H4 (cell line): Measurements from ENCODE around the gene UGGT1. TPM values are rescaled to one million over a fixed set of nuclear protein-coding genes. Genes with fewer than 3 reads are reported as not detected.

Experiments used
- DNase-seq: peaks from one replicate; pipeline ENCODE4 v3.0.0-alpha.2; 2015; ENCODE audit warnings: low spot score
- total RNA-seq: library from RNA; depleted of rRNA; stranded (reverse); fragments of >200 nt; shearing (Covaris generic); gene quantifications from 2 replicates; pipeline ENCODE4 v1.2.3, GENCODE V29; 2014; rRNA removed

The UGGT1 gene, protein sequence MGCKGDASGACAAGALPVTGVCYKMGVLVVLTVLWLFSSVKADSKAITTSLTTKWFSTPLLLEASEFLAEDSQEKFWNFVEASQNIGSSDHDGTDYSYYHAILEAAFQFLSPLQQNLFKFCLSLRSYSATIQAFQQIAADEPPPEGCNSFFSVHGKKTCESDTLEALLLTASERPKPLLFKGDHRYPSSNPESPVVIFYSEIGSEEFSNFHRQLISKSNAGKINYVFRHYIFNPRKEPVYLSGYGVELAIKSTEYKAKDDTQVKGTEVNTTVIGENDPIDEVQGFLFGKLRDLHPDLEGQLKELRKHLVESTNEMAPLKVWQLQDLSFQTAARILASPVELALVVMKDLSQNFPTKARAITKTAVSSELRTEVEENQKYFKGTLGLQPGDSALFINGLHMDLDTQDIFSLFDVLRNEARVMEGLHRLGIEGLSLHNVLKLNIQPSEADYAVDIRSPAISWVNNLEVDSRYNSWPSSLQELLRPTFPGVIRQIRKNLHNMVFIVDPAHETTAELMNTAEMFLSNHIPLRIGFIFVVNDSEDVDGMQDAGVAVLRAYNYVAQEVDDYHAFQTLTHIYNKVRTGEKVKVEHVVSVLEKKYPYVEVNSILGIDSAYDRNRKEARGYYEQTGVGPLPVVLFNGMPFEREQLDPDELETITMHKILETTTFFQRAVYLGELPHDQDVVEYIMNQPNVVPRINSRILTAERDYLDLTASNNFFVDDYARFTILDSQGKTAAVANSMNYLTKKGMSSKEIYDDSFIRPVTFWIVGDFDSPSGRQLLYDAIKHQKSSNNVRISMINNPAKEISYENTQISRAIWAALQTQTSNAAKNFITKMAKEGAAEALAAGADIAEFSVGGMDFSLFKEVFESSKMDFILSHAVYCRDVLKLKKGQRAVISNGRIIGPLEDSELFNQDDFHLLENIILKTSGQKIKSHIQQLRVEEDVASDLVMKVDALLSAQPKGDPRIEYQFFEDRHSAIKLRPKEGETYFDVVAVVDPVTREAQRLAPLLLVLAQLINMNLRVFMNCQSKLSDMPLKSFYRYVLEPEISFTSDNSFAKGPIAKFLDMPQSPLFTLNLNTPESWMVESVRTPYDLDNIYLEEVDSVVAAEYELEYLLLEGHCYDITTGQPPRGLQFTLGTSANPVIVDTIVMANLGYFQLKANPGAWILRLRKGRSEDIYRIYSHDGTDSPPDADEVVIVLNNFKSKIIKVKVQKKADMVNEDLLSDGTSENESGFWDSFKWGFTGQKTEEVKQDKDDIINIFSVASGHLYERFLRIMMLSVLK (N-terminal part only)
- 39.9 and 45.6 TPM in 2 replicates for total RNA-seq

DNA sequence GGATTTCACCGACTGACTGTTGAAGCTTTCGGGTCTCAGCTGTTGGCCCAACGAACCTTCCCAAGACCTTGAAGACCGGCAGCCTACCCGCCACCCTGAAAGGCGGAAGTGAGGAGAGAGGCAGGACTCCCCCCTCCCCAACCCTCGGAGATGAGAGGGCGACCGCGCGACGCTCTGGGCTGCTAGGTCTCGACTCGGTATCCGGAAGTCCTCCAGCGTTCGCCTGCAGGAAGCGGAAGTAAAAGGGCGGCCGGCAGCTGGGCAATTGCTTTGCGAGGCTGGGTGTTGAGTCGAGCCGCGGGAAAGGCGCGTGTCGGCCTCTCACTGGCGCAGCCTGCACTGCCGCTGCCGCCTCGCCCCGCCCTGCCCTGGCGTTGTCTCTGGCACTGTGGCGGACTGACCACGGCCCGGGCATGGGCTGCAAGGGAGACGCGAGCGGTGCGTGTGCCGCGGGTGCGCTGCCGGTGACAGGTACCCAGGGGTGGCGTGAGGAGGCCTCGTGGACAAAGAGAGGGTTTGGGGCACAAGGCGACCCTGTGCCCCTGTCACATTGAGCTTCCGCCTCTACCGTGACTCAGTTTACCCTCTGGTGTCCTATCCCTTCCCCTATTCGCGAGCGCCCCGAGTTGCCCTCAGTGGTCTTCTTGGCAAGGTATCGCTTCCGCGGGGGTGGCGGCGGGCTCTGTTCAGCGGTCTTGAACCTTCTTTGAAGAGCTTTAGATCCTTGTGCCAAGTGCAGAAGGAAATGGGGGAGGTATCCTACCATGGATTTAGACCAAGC, at the start of gene UGGT1:
Gene UGGT1, plus strand, starts transcription at position 256 of the 781 bp plus-strand sequence. Its CDS starts 158 bp downstream, at position 414.
- peak; percentile 96 for DNase-seq

DNA sequence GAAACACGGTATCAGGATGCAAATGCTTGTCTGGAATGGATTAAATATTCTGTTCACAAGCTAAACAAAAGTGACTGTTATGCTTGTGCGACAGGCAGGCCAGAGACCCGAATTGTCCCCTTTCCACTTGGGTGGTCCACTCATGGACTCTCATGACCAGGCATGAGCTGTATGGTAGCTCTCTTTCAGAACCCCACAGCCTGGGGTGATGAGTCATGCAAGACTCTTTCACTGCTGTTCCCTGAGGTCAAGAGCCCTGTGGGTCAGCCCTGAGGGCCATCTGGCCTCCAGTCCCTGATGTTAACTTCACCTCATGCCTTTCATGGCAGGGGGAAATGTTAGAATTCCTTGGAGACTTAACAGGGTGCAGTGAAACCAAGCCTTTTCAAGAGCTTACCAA, 49.4 kb upstream of the UGGT1 start:
- no peak for DNase-seq

DNA sequence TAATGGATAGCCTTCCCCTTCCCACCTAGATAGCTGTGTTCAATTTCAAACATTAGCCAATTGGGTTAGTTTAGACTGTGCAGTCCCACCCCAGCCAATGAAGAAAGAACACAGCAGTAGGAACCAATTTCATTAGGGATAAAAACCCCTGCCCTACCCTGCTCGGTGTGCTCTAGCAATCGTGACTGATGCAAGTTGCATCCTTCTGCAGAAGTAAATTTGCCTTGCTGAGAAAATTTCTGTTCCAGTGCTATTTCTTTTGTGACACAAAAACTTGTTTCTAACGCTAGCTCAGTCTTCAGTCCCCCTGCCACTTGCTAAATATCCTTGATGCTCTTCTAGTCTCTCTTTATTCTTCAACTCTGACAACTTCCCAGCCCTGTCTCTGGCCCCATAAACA, 48.0 kb upstream of the UGGT1 start:
- DNase-seq: no peak

DNA sequence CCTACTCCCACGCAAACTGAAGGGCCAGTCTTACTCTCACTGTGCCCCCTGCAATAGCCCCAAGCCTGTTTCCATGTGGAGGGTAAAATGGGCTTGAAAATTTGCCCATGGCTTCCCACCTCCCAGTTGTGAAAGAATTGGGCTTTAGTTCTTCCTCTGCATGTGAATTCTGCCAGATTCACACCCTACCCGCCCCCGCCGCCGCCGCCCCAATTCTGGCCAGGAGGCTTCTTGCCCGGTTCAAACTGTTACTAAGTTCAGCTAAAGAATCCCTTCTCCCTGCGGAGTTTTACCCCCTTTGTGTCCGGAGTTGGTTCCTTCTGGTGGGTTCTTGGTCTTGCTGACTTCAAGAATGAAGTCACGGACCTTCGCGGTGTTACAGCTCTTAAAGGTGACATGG, 37.7 kb upstream of the UGGT1 start:
- no peak for DNase-seq

DNA sequence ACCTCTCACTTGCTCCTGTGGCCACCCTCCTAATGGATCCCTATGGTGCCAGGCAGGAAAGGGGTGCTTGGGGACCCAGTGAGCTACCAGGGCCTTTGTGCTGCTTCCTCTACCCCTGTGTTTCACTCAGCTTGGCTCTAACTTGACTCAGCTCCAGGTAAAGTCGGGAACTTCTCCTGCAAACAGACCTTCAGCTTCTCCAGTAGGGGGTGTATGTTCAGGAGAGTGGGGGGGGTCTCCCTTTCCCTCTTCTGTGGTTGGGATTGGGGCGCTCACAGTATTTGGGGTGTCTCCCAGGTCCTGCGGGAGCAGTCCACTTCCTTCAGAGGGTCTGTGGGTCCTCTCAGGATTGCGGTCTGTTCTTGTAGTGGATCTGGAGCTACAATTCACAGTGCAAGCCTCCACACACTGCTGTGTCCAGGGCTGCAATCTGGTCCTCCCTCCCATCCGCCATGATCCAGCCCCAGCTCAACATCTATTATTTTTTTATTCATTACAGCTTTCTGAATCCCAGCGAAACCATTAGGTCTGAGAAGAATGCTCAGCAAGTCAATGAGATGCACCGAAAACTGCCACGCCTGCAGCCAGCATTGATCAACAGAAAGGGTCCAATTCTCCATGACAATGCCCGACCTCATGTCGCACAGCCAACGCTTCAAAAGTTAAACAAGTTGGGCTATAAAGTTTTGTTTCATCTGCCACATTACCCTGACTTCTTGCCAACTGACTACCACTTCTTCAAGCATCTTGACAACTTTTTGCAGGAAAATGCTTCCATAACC, 36.7 kb upstream of the UGGT1 start:
- no peak for DNase-seq

DNA sequence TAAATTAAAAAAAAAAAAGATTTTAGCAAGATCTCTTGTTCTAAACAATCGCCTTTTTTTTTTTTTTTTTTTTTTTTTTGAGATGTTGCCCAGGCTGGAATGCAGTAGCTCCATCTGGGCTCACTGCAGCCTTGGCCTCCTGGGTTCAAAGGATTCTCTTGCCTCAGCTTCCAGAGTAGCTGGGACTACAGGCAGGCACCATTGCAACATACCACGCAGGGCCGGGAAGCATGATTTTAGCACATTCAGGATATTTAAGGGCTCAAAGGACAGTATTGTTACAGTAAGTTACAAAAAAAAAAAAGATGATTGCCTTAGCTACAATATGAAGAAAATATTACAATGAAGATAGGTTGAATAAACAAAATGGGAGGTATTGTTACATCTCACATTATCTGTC, 33.7 kb upstream of the UGGT1 start:
- DNase-seq: no peak

DNA sequence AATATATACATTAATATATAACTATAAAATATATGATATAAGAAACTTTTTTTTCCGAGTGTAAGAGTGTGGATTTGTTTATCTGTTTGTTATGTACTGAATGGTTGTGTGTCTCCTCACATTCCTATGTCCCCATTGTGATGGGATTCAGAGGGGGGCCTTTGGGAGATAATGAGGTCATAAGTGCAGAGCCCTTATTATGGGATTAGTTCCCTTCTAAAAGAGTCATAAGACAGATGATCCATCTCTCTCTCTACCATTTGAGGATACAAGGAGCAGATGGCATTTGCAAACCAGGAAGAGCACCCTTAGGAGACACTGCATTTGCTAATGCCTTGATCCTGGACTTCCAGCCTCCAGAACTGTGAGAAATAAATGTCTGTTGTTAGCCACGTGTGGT, 32.9 kb upstream of the UGGT1 start:
- DNase-seq: no peak

DNA sequence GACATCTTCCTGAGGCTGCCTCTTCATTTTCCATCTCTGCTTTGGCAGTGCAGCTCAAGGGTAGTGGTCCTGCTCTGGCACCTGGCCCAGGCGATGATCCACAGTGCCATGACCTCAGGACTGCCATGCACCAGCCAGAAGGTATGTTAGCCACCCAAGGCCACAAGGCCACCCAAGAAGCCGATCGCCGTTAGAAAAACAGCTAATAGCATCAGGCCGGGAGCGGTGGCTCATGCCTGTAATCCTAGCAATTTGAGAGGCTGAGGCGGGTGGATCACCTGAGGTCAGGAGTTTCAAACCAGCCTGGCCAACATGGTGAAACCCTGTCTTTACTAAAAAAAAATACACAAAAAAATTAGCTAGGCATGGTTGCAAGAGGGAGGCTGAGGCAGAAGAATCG, 28.4 kb upstream of the UGGT1 start:
- DNase-seq: no peak

DNA sequence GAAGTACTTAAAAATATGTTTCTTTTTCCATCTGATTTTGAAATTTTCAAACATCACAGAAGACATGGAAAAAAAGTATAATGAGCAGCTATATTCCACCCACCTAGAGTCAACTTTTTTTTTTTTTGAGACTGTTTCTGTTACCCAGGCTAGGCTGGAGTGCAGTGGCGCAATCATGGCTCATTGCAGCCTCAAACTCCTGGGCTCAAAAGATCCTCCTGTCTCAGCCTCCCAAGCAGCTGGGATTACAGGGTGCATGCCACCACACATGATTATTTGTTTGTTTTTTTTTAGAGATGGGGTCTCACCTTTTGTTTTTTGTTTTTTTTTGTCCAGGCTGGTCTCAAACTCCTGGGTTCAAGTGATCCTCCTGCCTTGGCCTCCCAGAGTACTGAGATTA, 26.6 kb upstream of the UGGT1 start:
- no peak for DNase-seq

DNA sequence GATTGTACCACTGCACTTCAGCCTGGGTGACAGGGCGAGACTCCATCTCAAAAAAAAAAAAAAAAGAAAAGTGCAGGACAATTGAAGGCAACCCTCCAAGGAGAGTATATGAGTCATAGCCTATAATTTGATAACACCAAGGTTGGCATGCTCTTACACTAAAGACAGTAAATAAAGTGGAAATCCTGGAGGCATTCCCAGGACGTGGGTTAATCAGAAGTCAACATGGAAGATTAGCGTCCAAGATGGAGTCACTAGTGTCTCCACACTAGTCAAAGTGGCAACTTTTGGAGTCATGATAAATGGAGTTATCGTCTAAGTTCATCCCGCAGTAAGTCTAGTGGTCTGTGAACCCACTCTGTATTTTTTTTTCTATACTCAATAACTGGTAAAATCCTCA, 21.2 kb upstream of the UGGT1 start:
- DNase-seq: peak; percentile 68

DNA sequence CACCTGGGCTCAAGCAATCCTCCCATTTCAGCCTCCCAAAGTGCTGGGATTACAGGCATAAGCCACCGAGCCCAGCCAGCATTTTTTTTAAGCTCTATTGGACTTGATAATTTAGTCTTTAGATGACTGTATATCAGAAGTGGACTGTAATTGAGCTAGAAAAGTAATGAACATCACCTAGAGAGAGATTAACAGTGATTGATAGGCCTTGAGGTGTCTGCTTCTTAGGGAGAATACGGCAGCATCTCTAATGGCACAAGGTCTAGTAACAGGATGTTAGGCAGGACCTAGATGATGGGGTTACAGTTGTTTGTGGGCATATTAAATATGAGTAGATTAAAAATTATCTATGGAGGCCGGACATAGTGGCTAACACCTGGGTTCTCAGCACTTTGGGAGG, 17.7 kb upstream of the UGGT1 start:
- DNase-seq: no peak

DNA sequence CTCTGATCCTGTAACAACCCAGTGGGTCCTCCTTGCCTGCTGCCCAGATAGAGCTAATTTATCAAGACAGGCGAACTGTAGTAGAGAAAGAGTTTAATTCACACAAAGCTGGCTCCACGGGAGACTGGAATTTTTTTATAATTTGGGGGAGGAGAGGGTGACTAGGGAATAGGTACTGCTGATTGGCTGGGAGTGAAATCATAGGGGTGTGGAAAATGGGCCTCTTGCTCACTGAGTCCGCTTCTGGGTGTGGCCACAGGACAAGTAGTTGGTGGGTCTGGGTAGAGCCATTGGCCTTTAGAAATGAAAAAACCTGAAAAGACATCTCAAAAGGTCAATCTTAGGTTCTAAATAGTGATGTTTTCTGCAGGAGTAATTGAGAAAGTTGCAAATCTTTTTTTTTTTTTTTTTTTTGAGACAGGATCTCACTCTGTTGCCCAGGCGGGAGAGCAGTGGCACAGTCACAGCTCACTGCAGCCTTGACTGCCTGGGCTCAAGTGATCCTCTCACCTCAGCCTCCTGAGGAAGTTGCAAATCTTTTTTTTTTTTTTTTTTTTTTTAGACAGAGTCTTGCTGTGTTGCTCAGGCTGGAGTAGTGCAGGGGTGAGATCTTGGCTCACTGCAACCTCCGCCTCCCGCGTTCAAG, 14.4 kb upstream of the UGGT1 start:
- no peak for DNase-seq

DNA sequence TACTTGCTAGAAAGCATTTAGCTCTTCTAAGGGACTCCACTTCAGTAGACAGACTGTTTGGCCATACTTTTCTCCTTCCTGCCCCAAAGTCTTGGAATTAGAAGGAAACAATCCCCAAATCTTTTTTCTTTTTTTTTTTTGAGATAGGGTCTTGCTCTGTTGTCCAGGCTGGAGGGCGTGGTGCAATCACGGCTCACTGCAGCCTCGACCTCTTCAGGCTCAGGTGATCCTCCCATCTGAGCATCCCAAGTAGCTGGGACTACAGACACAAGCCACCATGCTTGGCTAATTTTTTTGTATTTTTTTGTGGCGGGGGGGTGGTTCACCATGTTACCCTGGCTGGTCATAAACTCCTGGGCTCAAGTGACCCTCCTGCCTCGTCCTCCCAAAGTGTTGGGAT, 6.2 kb upstream of the UGGT1 start:
- DNase-seq: no peak

DNA sequence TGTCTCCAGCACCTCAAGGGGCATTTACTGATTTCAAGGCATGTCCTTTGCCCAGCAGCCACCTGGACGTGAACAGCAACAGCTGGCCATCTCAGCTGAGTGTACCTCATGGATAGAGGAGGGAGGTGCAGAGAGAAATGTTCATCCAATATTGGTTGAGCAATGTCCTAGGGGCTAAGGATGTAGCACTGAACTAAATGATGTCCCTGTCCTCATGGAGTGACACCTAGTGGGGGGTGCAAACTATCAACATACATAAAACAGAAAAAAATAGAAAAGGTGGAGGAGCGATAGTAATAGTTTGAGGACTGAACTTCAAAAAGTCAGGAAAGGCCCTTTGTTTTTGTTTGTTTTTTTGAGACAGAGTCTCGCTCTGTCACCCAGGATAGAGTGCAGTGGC, 4.8 kb upstream of the UGGT1 start:
- DNase-seq: no peak

DNA sequence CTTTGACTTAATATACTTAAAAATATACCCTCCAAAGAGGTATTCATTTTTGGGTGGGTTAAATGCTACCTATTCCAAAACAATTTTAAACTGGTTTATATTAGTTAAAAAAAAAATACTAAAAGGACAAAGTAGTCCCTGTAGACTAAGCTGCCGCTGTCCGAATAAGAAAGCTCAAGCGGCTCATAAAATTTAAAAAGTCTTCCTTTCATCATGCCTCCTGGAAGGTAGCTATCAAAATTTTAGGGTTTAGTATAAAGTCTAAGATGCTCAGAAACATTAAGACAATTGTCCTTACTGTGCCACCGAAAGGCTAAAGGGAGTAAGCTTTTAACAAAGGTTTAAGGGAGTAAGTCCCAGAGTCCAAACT, 440 bp upstream of the UGGT1 start:
- DNase-seq: no peak

DNA sequence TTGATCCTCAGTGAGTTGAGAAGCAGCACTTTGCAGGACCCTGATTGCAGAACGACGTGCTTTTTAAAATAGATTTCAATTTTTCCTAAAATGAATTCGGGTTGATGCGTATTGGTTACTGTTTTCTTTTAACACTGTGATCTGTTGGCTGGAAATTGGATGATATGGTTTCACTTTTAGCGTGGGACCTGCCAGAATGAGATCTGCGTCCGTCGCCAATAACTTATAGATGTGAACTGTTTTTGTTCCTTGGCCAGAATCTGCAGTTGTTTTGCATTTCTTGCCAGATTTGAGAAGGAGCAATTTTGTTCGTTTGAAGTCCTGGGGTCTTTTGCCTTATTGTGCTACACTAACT, 703 bp downstream of the UGGT1 start:
- no peak for DNase-seq

DNA sequence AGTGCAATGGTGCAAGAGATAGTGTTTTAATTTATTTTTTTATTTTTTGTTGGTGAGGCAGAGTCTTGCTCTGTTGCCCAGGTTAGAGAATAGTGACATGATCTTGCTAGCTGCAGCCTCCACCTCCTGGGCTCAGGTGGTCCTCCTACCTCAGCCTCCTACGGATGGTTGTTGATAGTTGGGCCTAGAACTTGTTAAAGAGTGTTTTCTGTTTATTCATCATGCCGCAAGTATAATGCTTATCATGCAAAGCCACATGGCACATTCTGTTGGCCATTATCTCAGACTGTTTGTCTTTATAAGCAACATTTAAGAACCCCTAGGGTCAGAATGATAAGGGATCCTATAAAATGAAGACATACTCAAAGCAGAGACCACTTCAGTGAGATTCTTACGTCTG, 1.7 kb downstream of the UGGT1 start:
- DNase-seq: no peak

DNA sequence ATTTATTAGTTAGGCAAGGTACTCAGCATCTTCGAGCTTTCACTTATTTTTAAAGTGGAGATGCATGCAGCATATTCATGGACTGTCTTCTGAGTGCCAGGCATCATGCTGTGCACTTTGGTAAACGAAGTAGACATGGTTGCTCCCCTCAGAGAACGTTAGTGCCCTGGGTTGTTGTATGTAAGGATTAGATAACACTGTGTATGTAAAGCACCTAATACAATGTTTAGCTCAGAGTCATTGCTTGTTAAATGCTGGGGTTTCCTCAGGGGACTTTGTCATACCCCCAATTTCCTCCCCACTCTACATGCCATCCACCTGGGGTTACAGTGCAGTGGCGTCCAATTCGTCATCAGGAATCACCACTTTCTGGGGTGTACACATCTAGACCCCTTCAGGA, 2.8 kb downstream of the UGGT1 start:
- DNase-seq: no peak

DNA sequence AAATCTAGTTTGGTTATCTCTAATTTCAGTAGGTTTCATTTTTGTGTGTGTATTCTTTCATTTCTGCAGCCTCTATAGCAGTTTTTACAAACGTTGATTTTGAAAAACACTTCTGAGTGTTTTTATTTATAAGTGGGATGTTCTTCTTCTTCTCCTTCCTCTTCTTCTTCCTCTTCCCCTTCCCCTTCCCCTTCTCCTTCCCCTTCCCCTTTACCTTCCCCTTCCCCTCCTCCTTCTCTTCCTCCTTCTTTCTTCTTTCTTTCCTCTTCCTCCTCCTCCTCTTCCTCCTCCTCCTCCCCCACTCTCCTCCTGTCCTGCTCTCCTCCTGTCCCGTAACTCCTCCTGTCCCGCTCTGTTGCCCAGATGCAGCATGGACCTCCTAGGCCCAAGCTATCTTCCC, 4.2 kb downstream of the UGGT1 start:
- DNase-seq: no peak

DNA sequence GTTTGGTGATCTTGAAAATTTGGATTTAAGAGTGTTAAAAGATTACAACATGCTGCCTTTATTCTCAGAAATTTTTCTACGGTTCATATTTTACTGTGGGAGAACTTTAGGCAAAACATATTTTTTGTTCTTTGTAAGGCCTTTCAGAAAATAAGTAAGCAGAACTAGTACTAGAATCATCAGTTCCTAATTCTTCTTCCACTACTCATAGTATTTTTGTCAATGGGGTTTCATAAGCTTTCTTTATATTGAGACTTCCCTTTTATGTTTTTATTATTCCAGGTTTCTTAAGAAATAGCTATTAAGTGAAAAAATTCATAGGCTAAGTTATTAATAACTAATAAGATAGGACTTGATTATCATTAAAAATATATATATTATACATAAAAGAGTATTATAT, 12.4 kb downstream of the UGGT1 start:
- no peak for DNase-seq
